ENCODE data around the gene TNFRSF13B. TPM values are rescaled to one million over a fixed set of nuclear protein-coding genes. Genes with fewer than 3 reads are reported as not detected.

TNFRSF13B gene
- total RNA-seq, 2 experiments from 2014 or later = 7.5 to 19.3 TPM

- no TSS peak for BruUV-seq (replicated peaks)
- intact Hi-C loops (cut with micrococcal nuclease; ENCODE audit: unreplicated experiment) = no loop called here
- no peak for TF ChIP-seq CTCF (conservative IDR thresholded peaks at IDR 0.05; ENCODE audit: low read length)
- Histone ChIP-seq H2AFZ (ENCODE audit: low read length) (no peak overlapping the region), H4K20me1 (ENCODE audit: insufficient read depth, low read length) (no peaks in the 10 kb centered on the region), H3K9me3 (ENCODE audit: low read length) (no peaks in the 10 kb centered on the region), H3K79me2 (ENCODE audit: insufficient read depth, low read depth, low read length) (no peaks in the 10 kb centered on the region; the same call in 1 of the 2 replicates), H3K36me3 (ENCODE audit: insufficient read depth, low read length) (peaks cover 16% of the 10 kb centered on the region), H3K4me2 (ENCODE audit: low read length) (no peak overlapping the region), H3K4me1 (ENCODE audit: insufficient read depth, low read length, poor library complexity, severe bottlenecking) (peaks cover 53% of the 10 kb centered on the region), H3K9me2 (ENCODE audit: insufficient read depth, low read length) (no peaks in the 10 kb centered on the region), H3K4me3 (ENCODE audit: low read depth, low read length, poor library complexity, severe bottlenecking) (no peak overlapping the region), H3K27ac (ENCODE audit: low read depth, low read length, poor library complexity, severe bottlenecking) (no peak overlapping the region)
- ChIA-PET CTCF (ENCODE audit: unreplicated experiment) (no interaction called here), POLR2A (no interaction called here)
- DNase-seq (ENCODE audit: low spot score) = no peak
Observed at GRCh38 chr17:16943032-16943352, 28.9 kb downstream of the TNFRSF13B start.

DNA sequence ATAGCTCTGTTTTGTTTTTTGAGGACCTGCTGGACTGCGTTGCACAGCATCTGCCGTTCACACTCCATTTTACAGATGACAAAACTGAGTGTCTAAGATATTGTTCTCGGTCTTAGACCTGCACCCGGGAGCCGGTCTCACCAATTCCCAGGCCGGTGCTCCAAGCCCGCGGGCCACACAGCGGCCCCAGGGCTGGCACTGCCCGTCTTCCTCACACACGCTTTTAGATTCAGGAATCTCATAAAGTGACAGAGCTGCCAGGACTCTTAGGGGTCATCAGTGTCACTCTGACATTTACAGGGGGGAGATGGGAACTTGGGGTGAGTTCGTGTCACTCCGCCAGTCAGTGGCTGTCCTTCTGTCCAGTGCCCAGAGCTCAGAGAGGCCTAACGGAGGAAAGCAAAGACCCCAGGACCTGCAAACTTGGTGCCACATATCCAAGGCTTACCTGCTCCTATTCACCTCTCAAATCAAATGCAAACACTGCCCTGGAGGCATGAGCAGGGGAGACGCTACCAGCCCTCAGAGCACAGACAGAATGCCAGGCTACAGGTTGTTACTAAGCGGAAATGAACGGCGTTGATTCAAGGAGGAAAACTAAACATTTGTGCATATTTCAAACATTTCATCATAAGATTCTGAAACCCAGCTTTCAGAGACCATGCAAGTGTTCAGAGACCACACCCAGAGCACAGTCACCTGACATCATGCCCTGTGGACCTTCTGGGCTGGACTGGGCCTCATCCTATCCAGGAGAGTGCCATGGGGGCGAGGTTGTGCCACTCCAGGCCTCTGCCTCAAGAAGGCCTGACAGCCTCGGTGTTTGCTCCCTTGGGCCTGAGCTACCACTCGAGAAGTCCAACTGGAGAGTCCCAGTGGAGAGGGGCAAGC, 29.5 kb downstream of the TNFRSF13B start:
- TF ChIP-seq EZH2phosphoT487 (IDR thresholded peaks at IDR 0.05; ENCODE audit: borderline replicate concordance, low read depth, low read length) = no peak
- TF ChIP-seq CTCF (conservative IDR thresholded peaks at IDR 0.05; ENCODE audit: low read length) = no peak
- H2AFZ ChIP-seq (ENCODE audit: low read length) = no peak overlapping the region
- ChIA-PET CTCF (ENCODE audit: unreplicated experiment) (no interaction called here), POLR2A (no interaction called here)
- H3K9me3 ChIP-seq (ENCODE audit: low read length) = no peaks in the 10 kb centered on the region
- no peaks in the 10 kb centered on the region for H3K9me2 ChIP-seq (ENCODE audit: insufficient read depth, low read length)
- no peak overlapping the region for H3K4me3 ChIP-seq (ENCODE audit: low read depth, low read length, poor library complexity, severe bottlenecking)
- no TSS peak for BruUV-seq (replicated peaks)
- H3K4me1 ChIP-seq (ENCODE audit: insufficient read depth, low read length, poor library complexity, severe bottlenecking) = peaks cover 47% of the 10 kb centered on the region
- intact Hi-C loops (cut with micrococcal nuclease; ENCODE audit: unreplicated experiment) = no loop called here
- no peak overlapping the region for H3K4me2 ChIP-seq (ENCODE audit: low read length)
- no peaks in the 10 kb centered on the region; the same call in 1 of the 2 replicates for H3K79me2 ChIP-seq (ENCODE audit: insufficient read depth, low read depth, low read length)
- peaks cover 14% of the 10 kb centered on the region for H3K36me3 ChIP-seq (ENCODE audit: insufficient read depth, low read length)
- H3K27ac ChIP-seq (ENCODE audit: low read depth, low read length, poor library complexity, severe bottlenecking) = no peak overlapping the region
- H4K20me1 ChIP-seq (ENCODE audit: insufficient read depth, low read length) = no peaks in the 10 kb centered on the region
- DNase-seq (ENCODE audit: low spot score) = no peak

Measured in OCI-LY7 (cell line).